ENCODE results near the gene TGM3. TPM values are rescaled to one million over a fixed set of nuclear protein-coding genes. Genes with fewer than 3 reads are reported as not detected.

The TGM3 gene
- total and polyA plus RNA-seq, 7 experiments from 2014 or later = not detected

DNA sequence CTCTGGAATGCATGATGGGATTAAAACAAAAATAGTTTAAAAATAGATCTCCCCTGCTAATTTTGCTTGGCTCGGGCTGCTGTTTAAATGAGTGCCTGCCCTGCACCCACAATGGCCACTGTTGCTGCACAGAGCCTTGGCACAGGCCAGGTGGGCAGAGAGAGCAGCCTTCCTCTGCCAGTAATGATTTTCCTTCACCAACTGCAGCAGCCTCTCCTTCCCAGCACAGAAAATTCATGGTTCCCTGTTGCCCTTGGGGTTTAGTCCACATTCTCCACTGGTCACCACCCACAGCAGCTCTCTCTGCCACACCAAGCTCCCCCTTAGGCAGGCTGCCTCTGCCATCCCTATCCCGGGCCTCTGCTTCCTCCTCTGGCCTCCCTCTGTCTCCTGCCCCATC is 30.2 kb downstream of the TGM3 start:
- Mint-ChIP-seq H3K27ac (no peak overlapping the region), H3K36me3 (peaks cover 0 to 6% (median 0%) of the 10 kb centered on the region in 5 donors), H3K27me3 (peaks cover 18 to 40% (median 28%) of the 10 kb centered on the region in 5 donors), H3K9me3 (peaks cover 0 to 3% (median 0%) of the 10 kb centered on the region in 11 donors), H3K4me3 (no peak overlapping the region), H3K4me1 (no peaks in the 10 kb centered on the region)
- ATAC-seq (no peak), DNase-seq (no peak)
- H3K27me3 ChIP-seq (ENCODE audit: control insufficient read depth in 2 of 2, insufficient read depth in 2 of 2, low read length in 2 of 2) = no peaks in the 10 kb centered on the region
- CTCF ChIA-PET = no interaction called here
- intact Hi-C loops (cut with micrococcal nuclease) = no loop called here
- POLR2A ChIA-PET = no interaction called here
- H3K9me3 ChIP-seq (ENCODE audit: control insufficient read depth in 2 of 3, low read length in 3 of 3) = no peaks in the 10 kb centered on the region
- no peak overlapping the region for H3K4me3 ChIP-seq (ENCODE audit: low read length)
- no peaks in the 10 kb centered on the region for H3K4me1 ChIP-seq (ENCODE audit: control insufficient read depth in 2 of 2, insufficient read depth in 2 of 2, low read length in 2 of 2)
- H3K27ac ChIP-seq (ENCODE audit: low read depth, low read length) = no peak overlapping the region
- H3K36me3 ChIP-seq (ENCODE audit: control insufficient read depth in 2 of 3, insufficient read depth in 3 of 3, low read length in 3 of 3) = no peaks in the 10 kb centered on the region

DNA sequence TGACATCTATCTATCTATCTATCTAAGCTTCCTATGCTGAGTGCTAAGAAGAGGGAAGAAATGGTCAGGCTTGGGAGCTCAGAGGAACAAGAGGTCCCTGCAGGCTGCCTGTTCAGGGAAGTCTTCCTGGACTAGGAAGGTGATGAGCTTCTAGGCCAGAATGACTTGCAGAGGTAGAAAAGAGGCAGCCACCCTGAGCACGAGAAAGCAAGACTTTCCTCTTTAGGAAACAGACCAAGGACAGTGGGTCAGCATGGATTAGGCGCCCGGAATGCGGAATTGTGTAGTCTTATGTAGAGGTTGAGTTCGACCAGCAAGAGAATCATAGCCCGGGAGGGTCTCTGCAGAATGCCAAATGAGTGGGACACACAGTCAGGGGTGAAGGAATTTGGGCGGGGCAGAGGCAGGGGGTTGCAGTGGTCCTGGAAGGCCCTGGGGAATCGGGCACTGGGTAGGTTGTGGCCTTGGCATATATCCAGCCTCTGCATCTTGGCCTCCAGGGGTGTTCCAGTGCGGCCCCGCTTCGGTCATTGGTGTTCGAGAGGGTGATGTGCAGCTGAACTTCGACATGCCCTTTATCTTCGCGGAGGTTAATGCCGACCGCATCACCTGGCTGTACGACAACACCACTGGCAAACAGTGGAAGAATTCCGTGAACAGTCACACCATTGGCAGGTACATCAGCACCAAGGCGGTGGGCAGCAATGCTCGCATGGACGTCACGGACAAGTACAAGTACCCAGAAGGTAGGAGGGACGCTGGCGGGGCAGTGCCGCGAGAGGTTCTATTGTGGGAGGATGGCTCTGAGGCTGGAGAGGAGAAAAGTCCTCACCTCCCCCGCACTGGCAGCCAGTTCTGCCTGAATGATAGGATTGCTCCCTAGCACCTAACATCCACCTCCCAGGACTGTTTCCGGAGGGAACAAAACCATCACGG is 32.1 kb downstream of the TGM3 start:
- peaks cover 20 to 40% (median 28%) of the 10 kb centered on the region in 5 donors for H3K27me3 Mint-ChIP-seq
- H3K9me3 ChIP-seq (ENCODE audit: control insufficient read depth in 2 of 3, low read length in 3 of 3) = no peaks in the 10 kb centered on the region
- no peaks in the 10 kb centered on the region for H3K36me3 ChIP-seq (ENCODE audit: control insufficient read depth in 2 of 3, insufficient read depth in 3 of 3, low read length in 3 of 3)
- peaks cover 0 to 3% (median 0%) of the 10 kb centered on the region in 11 donors for H3K9me3 Mint-ChIP-seq
- intact Hi-C loops (cut with micrococcal nuclease) = no loop called here
- H3K4me1 ChIP-seq (ENCODE audit: control insufficient read depth in 2 of 2, insufficient read depth in 2 of 2, low read length in 2 of 2) = no peaks in the 10 kb centered on the region
- ChIA-PET POLR2A (no interaction called here), CTCF (no interaction called here)
- H3K27ac ChIP-seq (ENCODE audit: low read depth, low read length) = no peak overlapping the region
- ATAC-seq (no peak), DNase-seq (no peak)
- no peaks in the 10 kb centered on the region for H3K4me1 Mint-ChIP-seq
- no peaks in the 10 kb centered on the region for H3K27me3 ChIP-seq (ENCODE audit: control insufficient read depth in 2 of 2, insufficient read depth in 2 of 2, low read length in 2 of 2)
- no peak overlapping the region for H3K4me3 Mint-ChIP-seq
- H3K27ac Mint-ChIP-seq = no peak overlapping the region
- H3K4me3 ChIP-seq (ENCODE audit: low read length) = no peak overlapping the region
- peaks cover 0 to 6% (median 0%) of the 10 kb centered on the region in 5 donors for H3K36me3 Mint-ChIP-seq

GRCh38 chr20:2329286-2329685 is 33.5 kb downstream of the TGM3 start:
- ATAC-seq = no peak
- Histone ChIP-seq H3K36me3 (ENCODE audit: control insufficient read depth in 2 of 3, insufficient read depth in 3 of 3, low read length in 3 of 3) (no peaks in the 10 kb centered on the region), H3K4me1 (ENCODE audit: control insufficient read depth in 2 of 2, insufficient read depth in 2 of 2, low read length in 2 of 2) (no peaks in the 10 kb centered on the region), H3K27ac (ENCODE audit: low read depth, low read length) (no peak overlapping the region), H3K4me3 (ENCODE audit: low read length) (no peak overlapping the region), H3K27me3 (ENCODE audit: control insufficient read depth in 2 of 2, insufficient read depth in 2 of 2, low read length in 2 of 2) (no peaks in the 10 kb centered on the region), H3K9me3 (ENCODE audit: control insufficient read depth in 2 of 3, low read length in 3 of 3) (no peaks in the 10 kb centered on the region)
- ChIA-PET POLR2A (interaction anchor here (0.8 kb wide), 1 partner anchor 142 kb away, joined by 3 read pairs; no protein-coding TSS in a partner anchor), CTCF (interaction anchor here (0.6 kb wide), 1 partner anchor 27 kb away, joined by 6 read pairs; no protein-coding TSS in a partner anchor)
- no peak overlapping the region for H3K4me3 Mint-ChIP-seq
- DNase-seq = no peak
- H3K27ac Mint-ChIP-seq = no peak overlapping the region
- no peaks in the 10 kb centered on the region for H3K4me1 Mint-ChIP-seq
- peaks cover 0 to under 1% (median 0%) of the 10 kb centered on the region in 11 donors for H3K9me3 Mint-ChIP-seq
- intact Hi-C loops (cut with micrococcal nuclease) = no loop called here
- H3K36me3 Mint-ChIP-seq = peaks cover 0 to 4% (median 0%) of the 10 kb centered on the region in 5 donors
- H3K27me3 Mint-ChIP-seq = peaks cover 9 to 28% (median 21%) of the 10 kb centered on the region in 5 donors

GRCh38 chr20:2330090-2330695 is 34.4 kb downstream of the TGM3 start:
- H3K27ac Mint-ChIP-seq = no peak overlapping the region
- ChIA-PET CTCF (no interaction called here), POLR2A (interaction anchor here (0.7 to 0.8 kb wide), 2 partner anchors 10 to 141 kb away, joined by 3 read pairs; no protein-coding TSS in a partner anchor)
- no peaks in the 10 kb centered on the region for H3K36me3 Mint-ChIP-seq
- Histone ChIP-seq H3K36me3 (ENCODE audit: control insufficient read depth in 2 of 3, insufficient read depth in 3 of 3, low read length in 3 of 3) (no peaks in the 10 kb centered on the region), H3K9me3 (ENCODE audit: control insufficient read depth in 2 of 3, low read length in 3 of 3) (no peaks in the 10 kb centered on the region), H3K27ac (ENCODE audit: low read depth, low read length) (no peak overlapping the region), H3K4me3 (ENCODE audit: low read length) (no peak overlapping the region), H3K4me1 (ENCODE audit: control insufficient read depth in 2 of 2, insufficient read depth in 2 of 2, low read length in 2 of 2) (no peaks in the 10 kb centered on the region), H3K27me3 (ENCODE audit: control insufficient read depth in 2 of 2, insufficient read depth in 2 of 2, low read length in 2 of 2) (no peaks in the 10 kb centered on the region)
- DNase-seq = no peak
- peaks cover 3 to 19% (median 12%) of the 10 kb centered on the region in 5 donors for H3K27me3 Mint-ChIP-seq
- intact Hi-C loops (cut with micrococcal nuclease) = no loop called here
- ATAC-seq = no peak
- no peaks in the 10 kb centered on the region for H3K4me1 Mint-ChIP-seq
- no peak overlapping the region for H3K4me3 Mint-ChIP-seq
- H3K9me3 Mint-ChIP-seq = no peaks in the 10 kb centered on the region

DNA sequence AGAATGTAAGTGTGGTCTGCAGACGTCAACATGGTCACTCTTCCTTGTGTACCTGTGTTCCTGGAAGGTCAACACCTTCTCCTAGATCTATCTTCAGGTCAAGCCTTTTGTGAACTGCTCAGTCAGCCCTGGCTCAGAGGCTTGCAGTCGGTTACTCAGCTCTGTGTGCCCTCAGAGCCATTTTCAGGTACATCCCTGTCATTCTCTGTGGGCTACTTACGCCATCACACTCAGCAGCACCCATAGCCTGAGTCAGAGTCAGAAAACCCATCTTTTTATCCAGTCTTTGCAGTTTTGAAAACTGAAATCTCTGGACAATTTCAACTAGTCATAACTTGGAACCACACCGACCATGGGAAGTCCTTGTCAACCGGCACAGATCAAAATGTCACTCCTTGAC is 35.3 kb downstream of the TGM3 start:
- Mint-ChIP-seq H3K27me3 (peaks cover 3 to 12% (median 8%) of the 10 kb centered on the region in 5 donors), H3K9me3 (no peaks in the 10 kb centered on the region), H3K4me3 (no peak overlapping the region), H3K36me3 (no peaks in the 10 kb centered on the region), H3K27ac (no peak overlapping the region), H3K4me1 (no peaks in the 10 kb centered on the region)
- POLR2A ChIA-PET = no interaction called here
- intact Hi-C loops (cut with micrococcal nuclease) = no loop called here
- Histone ChIP-seq H3K4me3 (ENCODE audit: low read length) (no peak overlapping the region), H3K27me3 (ENCODE audit: control insufficient read depth in 2 of 2, insufficient read depth in 2 of 2, low read length in 2 of 2) (no peaks in the 10 kb centered on the region), H3K27ac (ENCODE audit: low read depth, low read length) (no peak overlapping the region), H3K9me3 (ENCODE audit: control insufficient read depth in 2 of 3, low read length in 3 of 3) (no peaks in the 10 kb centered on the region), H3K4me1 (ENCODE audit: control insufficient read depth in 2 of 2, insufficient read depth in 2 of 2, low read length in 2 of 2) (no peaks in the 10 kb centered on the region), H3K36me3 (ENCODE audit: control insufficient read depth in 2 of 3, insufficient read depth in 3 of 3, low read length in 3 of 3) (no peaks in the 10 kb centered on the region)
- CTCF ChIA-PET = no interaction called here
- ATAC-seq (no peak), DNase-seq (no peak)

GRCh38 chr20:2331901-2332565 is 36.2 kb downstream of the TGM3 start:
- Histone ChIP-seq H3K27ac (ENCODE audit: low read depth, low read length) (no peak overlapping the region), H3K9me3 (ENCODE audit: control insufficient read depth in 2 of 3, low read length in 3 of 3) (no peaks in the 10 kb centered on the region), H3K27me3 (ENCODE audit: control insufficient read depth in 2 of 2, insufficient read depth in 2 of 2, low read length in 2 of 2) (no peaks in the 10 kb centered on the region), H3K36me3 (ENCODE audit: control insufficient read depth in 2 of 3, insufficient read depth in 3 of 3, low read length in 3 of 3) (no peaks in the 10 kb centered on the region), H3K4me1 (ENCODE audit: control insufficient read depth in 2 of 2, insufficient read depth in 2 of 2, low read length in 2 of 2) (no peaks in the 10 kb centered on the region), H3K4me3 (ENCODE audit: low read length) (no peak overlapping the region)
- Mint-ChIP-seq H3K27me3 (peaks cover 0 to 12% (median 5%) of the 10 kb centered on the region in 5 donors), H3K4me3 (no peak overlapping the region), H3K27ac (peak overlapping the region in 1 of 9 donors; percentile 36), H3K4me1 (no peaks in the 10 kb centered on the region), H3K36me3 (no peaks in the 10 kb centered on the region), H3K9me3 (no peaks in the 10 kb centered on the region)
- ChIA-PET POLR2A (no interaction called here), CTCF (no interaction called here)
- ATAC-seq = no peak
- DNase-seq = no peak
- intact Hi-C loops (cut with micrococcal nuclease) = no loop called here
